GM12872 (cell line): ENCODE measurements around the gene ADD3.

ENCODE experiments used
- CTCF ChIP-seq: IDR thresholded peaks from 3 replicates; pipeline ENCODE4 v1.5.1; 2011; ENCODE audit warnings: low read depth, mild to moderate bottlenecking, low read length, moderate library complexity; ENCODE audit not compliant: insufficient read depth

The ADD3 gene

DNA sequence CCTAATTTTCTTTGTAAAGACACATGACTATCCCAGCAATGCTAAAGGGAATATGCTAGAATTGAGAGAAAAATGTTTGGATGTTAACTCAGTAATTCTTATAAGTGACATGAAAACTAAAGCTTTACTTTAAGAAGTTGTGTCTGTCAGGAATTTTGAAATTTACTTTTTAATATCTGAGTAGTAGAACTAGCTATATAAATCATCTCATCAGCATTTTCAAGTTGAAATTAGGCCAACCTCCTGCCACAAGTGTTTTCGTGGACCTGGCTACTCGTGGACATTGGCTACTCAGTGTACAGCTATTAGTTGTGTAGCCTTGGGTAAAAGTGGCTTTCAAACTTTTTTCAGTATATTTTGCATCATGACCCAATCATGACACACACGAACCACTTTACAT lies 70.5 kb downstream of the ADD3 start:
- TF ChIP-seq CTCF, result no peak

DNA sequence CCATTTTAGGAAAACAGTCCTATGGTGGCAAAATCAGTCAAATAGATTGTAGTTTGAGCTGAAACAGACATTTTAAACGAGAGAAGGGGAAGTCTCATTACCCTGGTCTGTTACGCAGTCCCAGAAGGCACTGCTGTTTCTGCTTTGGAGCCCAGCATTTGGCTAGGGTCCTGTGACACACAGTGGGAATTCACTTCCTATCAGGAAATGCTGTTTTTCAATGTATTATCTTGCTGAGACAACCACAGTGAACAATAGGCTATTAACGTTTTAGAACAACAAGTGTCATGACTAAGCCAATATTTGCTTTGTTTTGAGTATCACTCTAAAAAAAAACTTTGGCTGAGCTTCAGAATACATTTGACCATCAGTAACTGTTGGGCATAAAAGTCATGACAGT lies 74.1 kb downstream of the ADD3 start:
- TF ChIP-seq CTCF, result no peak

DNA sequence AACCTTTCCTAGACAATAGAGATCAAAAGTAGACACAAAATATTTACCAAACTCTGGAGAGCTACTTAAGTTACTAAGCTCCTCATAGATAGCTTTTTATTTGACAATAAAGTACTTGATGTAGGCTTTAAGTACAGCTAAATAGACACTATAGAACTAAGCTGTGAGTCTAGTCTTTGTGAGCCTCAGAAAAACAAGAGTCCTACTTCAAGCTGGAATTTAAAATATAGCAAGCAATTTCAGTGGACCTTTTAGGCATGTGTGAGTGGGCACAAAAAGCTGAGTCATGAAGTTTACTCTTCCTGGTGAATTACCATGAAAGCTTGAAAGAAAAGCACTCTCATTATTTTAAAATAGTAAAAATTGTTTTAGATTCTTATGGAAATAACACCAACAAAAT lies 76.1 kb downstream of the ADD3 start:
- no peak for TF ChIP-seq CTCF

- TF ChIP-seq CTCF, result no peak
Measured at GRCh38 chr10:110087682-110088081, 79.9 kb downstream of the ADD3 start.

GRCh38 chr10:110088367-110089104 lies 80.8 kb downstream of the ADD3 start:
- no peak for TF ChIP-seq CTCF

- no peak for TF ChIP-seq CTCF
Measured at GRCh38 chr10:110091830-110092229, 84.0 kb downstream of the ADD3 start.

- TF ChIP-seq CTCF, result no peak
Measured at GRCh38 chr10:110093722-110094121, 85.9 kb downstream of the ADD3 start.
